Activated CD4-positive, alpha-beta T cell treated with anti-CD3 and anti-CD28 coated beads, Interleukin-2, amount 50 U/mL, for 1 hour (primary cell): ENCODE results near the gene CMIP.
"Not testable (repeated sequence)": the region's sequence is repeated elsewhere in the genome, so short reads cannot be mapped to it uniquely, and the experiment has no call there.

ENCODE experiments used
- DNase-seq: peaks from one replicate; pipeline ENCODE4 v3.0.0-alpha.2; 2020

CMIP gene

GRCh38 chr16:81444448-81445121 lies at the start of gene CMIP:
TSS of gene CMIP (plus strand) at chr16:81444808.
- DNase-seq: peak; percentile 73

GRCh38 chr16:81394966-81395655 lies 49.5 kb upstream of the CMIP start:
- no peak for DNase-seq

GRCh38 chr16:81397058-81397878 lies 47.3 kb upstream of the CMIP start:
- no peak for DNase-seq

GRCh38 chr16:81397879-81398520 lies 46.6 kb upstream of the CMIP start:
- no peak for DNase-seq

- no peak for DNase-seq
Observed at GRCh38 chr16:81399909-81400308, 44.7 kb upstream of the CMIP start.

- DNase-seq: no peak
Observed at GRCh38 chr16:81401035-81401950, 43.3 kb upstream of the CMIP start.

GRCh38 chr16:81403208-81403600 lies 41.4 kb upstream of the CMIP start:
- DNase-seq: no peak

- DNase-seq: peak; percentile 80
Observed at GRCh38 chr16:81403601-81404391, 40.8 kb upstream of the CMIP start.

- DNase-seq: not testable (repeated sequence)
Observed at GRCh38 chr16:81405002-81405401, 39.6 kb upstream of the CMIP start.

GRCh38 chr16:81405702-81406113 lies 38.9 kb upstream of the CMIP start:
- no peak for DNase-seq

GRCh38 chr16:81408409-81408950 lies 36.1 kb upstream of the CMIP start:
- DNase-seq: no peak

- DNase-seq: no peak
Observed at GRCh38 chr16:81409016-81409556, 35.5 kb upstream of the CMIP start.

- DNase-seq: no peak
Observed at GRCh38 chr16:81410643-81411293, 33.8 kb upstream of the CMIP start.

- no peak for DNase-seq
Observed at GRCh38 chr16:81413245-81413990, 31.2 kb upstream of the CMIP start.

- DNase-seq: no peak
Observed at GRCh38 chr16:81415751-81416150, 28.9 kb upstream of the CMIP start.

- DNase-seq: no peak
Observed at GRCh38 chr16:81416749-81417148, 27.9 kb upstream of the CMIP start.

- no peak for DNase-seq
Observed at GRCh38 chr16:81417210-81417609, 27.4 kb upstream of the CMIP start.

- DNase-seq: no peak
Observed at GRCh38 chr16:81419806-81420205, 24.8 kb upstream of the CMIP start.

GRCh38 chr16:81421126-81421525 lies 23.5 kb upstream of the CMIP start:
- no peak for DNase-seq
